RWPE2 (cell line): Measurements from ENCODE around the gene SPTLC3.

ENCODE experiments used
- ATAC-seq: fragments of 200-7000 bp; cut with Tn5 transposase; 3 replicates; pipeline ENCODE4 v1.9.1; 2021; ENCODE audit warnings: low read depth
- DNase-seq: peaks from one replicate; pipeline ENCODE4 v3.0.0-alpha.2; 2020; ENCODE audit warnings: low spot score
- H3K27ac ChIP-seq: fragments of 450-650 bp; 2 replicates; pipeline ENCODE4 v1.5.1; 2017; ENCODE audit warnings: mild to moderate bottlenecking; ENCODE audit not compliant: poor library complexity, severe bottlenecking
- H3K27me3 ChIP-seq: fragments of 250-450 bp; sonication (Bioruptor Pico); 2 replicates; pipeline ENCODE4 v1.5.1; 2021; ENCODE audit warnings: mild to moderate bottlenecking, moderate library complexity; ENCODE audit not compliant: insufficient read depth, poor library complexity, severe bottlenecking
- H3K36me3 ChIP-seq: fragments of 250-450 bp; sonication (Bioruptor Pico); 2 replicates; pipeline ENCODE4 v1.5.1; 2020; ENCODE audit warnings: low read depth, mild to moderate bottlenecking, moderate library complexity
- H3K4me1 ChIP-seq: fragments of 250-450 bp; sonication (Bioruptor Pico); 2 replicates; pipeline ENCODE4 v1.5.1; 2021; ENCODE audit warnings: mild to moderate bottlenecking, moderate library complexity; ENCODE audit not compliant: insufficient read depth, poor library complexity, severe bottlenecking
- H3K4me3 ChIP-seq: fragments of 250-450 bp; sonication (Bioruptor Pico); 2 replicates; pipeline ENCODE4 v1.5.1; 2021; ENCODE audit warnings: mild to moderate bottlenecking, moderate library complexity; ENCODE audit not compliant: severe bottlenecking
- H3K9me3 ChIP-seq: fragments of 250-450 bp; sonication (Bioruptor Pico); 2 replicates; pipeline ENCODE4 v1.5.1; 2021; ENCODE audit warnings: mild to moderate bottlenecking, moderate library complexity; ENCODE audit not compliant: severe bottlenecking
- CTCF ChIP-seq: fragments of 450-650 bp; IDR thresholded peaks from one replicate; pipeline ENCODE4 v1.5.1; 2017; ENCODE audit warnings: mild to moderate bottlenecking, moderate library complexity; ENCODE audit not compliant: poor library complexity, severe bottlenecking

The SPTLC3 gene

GRCh38 chr20:12998046-12998445 is 10.7 kb upstream of the SPTLC3 start:
- no peaks in the 10 kb centered on the region for H3K27me3 ChIP-seq
- DNase-seq (no peak), ATAC-seq (no peak)
- no peak for TF ChIP-seq CTCF
- H3K9me3 ChIP-seq, result no peaks in the 10 kb centered on the region
- no peaks in the 10 kb centered on the region for H3K36me3 ChIP-seq
- no peaks in the 10 kb centered on the region for H3K4me1 ChIP-seq
- H3K27ac ChIP-seq, result no peak overlapping the region
- H3K4me3 ChIP-seq, result no peak overlapping the region

GRCh38 chr20:12999201-12999600 is 9.6 kb upstream of the SPTLC3 start:
- no peak overlapping the region for H3K27ac ChIP-seq
- DNase-seq, result no peak
- no peak for TF ChIP-seq CTCF
- H3K4me3 ChIP-seq, result no peak overlapping the region
- ATAC-seq, result no peak
- no peaks in the 10 kb centered on the region for H3K36me3 ChIP-seq
- H3K4me1 ChIP-seq, result no peaks in the 10 kb centered on the region
- H3K9me3 ChIP-seq, result no peaks in the 10 kb centered on the region
- H3K27me3 ChIP-seq, result no peaks in the 10 kb centered on the region

- H3K9me3 ChIP-seq, result no peaks in the 10 kb centered on the region
- no peak overlapping the region for H3K27ac ChIP-seq
- no peak for DNase-seq
- ATAC-seq, result no peak
- no peak for TF ChIP-seq CTCF
- no peak overlapping the region for H3K4me3 ChIP-seq
- H3K4me1 ChIP-seq, result peaks cover 7% of the 10 kb centered on the region
- H3K27me3 ChIP-seq, result no peaks in the 10 kb centered on the region
- no peaks in the 10 kb centered on the region for H3K36me3 ChIP-seq
These were observed 6.5 kb upstream of the SPTLC3 start for GRCh38 chr20:13002251-13002650.

- Histone ChIP-seq H3K4me1 (peaks cover 18% of the 10 kb centered on the region), H3K36me3 (no peaks in the 10 kb centered on the region), H3K9me3 (no peaks in the 10 kb centered on the region), H3K4me3 (no peak overlapping the region), H3K27me3 (no peaks in the 10 kb centered on the region), H3K27ac (peak overlapping the region; percentile 60)
- ATAC-seq, result peak; percentile 83
- TF ChIP-seq CTCF, result no peak
- DNase-seq, result no peak
These were observed 1.9 kb upstream of the SPTLC3 start for GRCh38 chr20:13006825-13007224.

- DNase-seq (no peak), ATAC-seq (no peak)
- TF ChIP-seq CTCF, result no peak
- Histone ChIP-seq H3K4me3 (no peak overlapping the region), H3K9me3 (no peaks in the 10 kb centered on the region), H3K27me3 (no peaks in the 10 kb centered on the region), H3K4me1 (peaks cover 18% of the 10 kb centered on the region), H3K27ac (peak overlapping the region; percentile 60), H3K36me3 (no peaks in the 10 kb centered on the region)
These were observed 1.2 kb upstream of the SPTLC3 start for GRCh38 chr20:13007596-13007995.
